B cell (primary cell): Measurements from ENCODE around the gene FARSB. TPM values are rescaled to one million over a fixed set of nuclear protein-coding genes. Genes with fewer than 3 reads are reported as not detected.

Source experiments
- ATAC-seq: fragments of 200-7000 bp; cut with Tn5 transposase; one replicate; pipeline ENCODE4 v1.10.0; 2021; ENCODE audit warnings: low read depth, mild to moderate bottlenecking, moderate number of reproducible peaks, moderate library complexity
- CTCF ChIA-PET: fragments of 350-600 bp; sonication (Branson Sonifier 250); formaldehyde crosslinking; loops from one replicate; lab custom pipeline; 2021; ENCODE audit warnings: antibody characterized with exemption, inconsistent platforms; lab: Charles Lee
- POLR2A ChIA-PET: fragments of 350-600 bp; sonication (Branson Sonifier 250); formaldehyde crosslinking; loops from one replicate; lab custom pipeline; 2021; ENCODE audit warnings: antibody characterized with exemption; lab: Charles Lee
- DNase-seq: peaks from one replicate; pipeline ENCODE4 v3.0.0; 2013
- H2AFZ ChIP-seq: 2 replicates; pipeline ENCODE4 v1.6.1; 2012; ENCODE audit warnings: mild to moderate bottlenecking, low read depth, low read length; ENCODE audit not compliant: insufficient read depth, poor library complexity, severe bottlenecking
- H3K27ac ChIP-seq, 2 donors: 1 replicate in 1 of 2; 2 replicates in 1 of 2; pipeline ENCODE4 v1.5.1; 2012 to 2013; ENCODE audit warnings: low read length in 2 of 2, mild to moderate bottlenecking in 2 of 2, moderate library complexity in 1 of 2
- H3K27me3 ChIP-seq, 4 experiments: fragments of 200-600 bp in 1 of 4; sonication (generic) in 1 of 4; replicated peaks in 1 of 4; 1 replicate in 2 of 4; 2 replicates in 2 of 4; pipeline versions ENCODE4 v1.6.1 to v1.7.0; 2013 to 2016; ENCODE audit warnings: low read length in 3 of 4, mild to moderate bottlenecking in 2 of 4, mixed read lengths in 1 of 4, moderate library complexity in 1 of 4; ENCODE audit not compliant: insufficient read depth in 4 of 4, control insufficient read depth in 3 of 4; ENCODE audit errors: control extremely low read depth in 1 of 4
- H3K36me3 ChIP-seq, 2 experiments: replicated peaks in 1 of 2; 1 replicate in 1 of 2; 2 replicates in 1 of 2; pipeline versions ENCODE4 v1.6.1 to v1.7.1; 2013; ENCODE audit warnings: low read length in 1 of 2; ENCODE audit not compliant: insufficient read depth in 2 of 2, control insufficient read depth in 1 of 2; ENCODE audit errors: control extremely low read depth in 1 of 2, extremely low read depth in 1 of 2
- H3K4me1 ChIP-seq, 2 donors: fragments of 200-600 bp in 1 of 2; sonication (generic) in 1 of 2; 1 replicate in 1 of 2; 2 replicates in 1 of 2; pipeline versions ENCODE4 v1.5.1 to v1.6.1; 2013 to 2017; ENCODE audit warnings: low read length in 2 of 2; ENCODE audit not compliant: control insufficient read depth in 2 of 2, insufficient read depth in 2 of 2
- H3K4me2 ChIP-seq: replicated peaks from 2 replicates; pipeline ENCODE3; 2012; ENCODE audit warnings: mild to moderate bottlenecking, low read depth, low read length; ENCODE audit not compliant: poor library complexity, severe bottlenecking
- H3K4me3 ChIP-seq, 5 experiments: fragments of 200-600 bp in 1 of 5; sonication (generic) in 1 of 5; 1 replicate in 3 of 5; 2 replicates in 2 of 5; pipeline versions ENCODE4 v1.5.1 to v1.7.0; 2011 to 2016; ENCODE audit warnings: low read length in 4 of 5, mild to moderate bottlenecking in 4 of 5, low read depth in 2 of 5, control low read depth in 1 of 5, moderate library complexity in 1 of 5; ENCODE audit not compliant: insufficient read depth in 1 of 5; ENCODE audit errors: control extremely low read depth in 1 of 5, extremely low read depth in 1 of 5
- H3K79me2 ChIP-seq: fragments of 200-600 bp; sonication (generic); one replicate; pipeline ENCODE4 v1.6.0; 2016; ENCODE audit warnings: low read length; ENCODE audit not compliant: control insufficient read depth, insufficient read depth
- H3K9ac ChIP-seq: fragments of 200-600 bp; sonication (generic); 2 replicates; pipeline ENCODE4 v1.6.1; 2017; ENCODE audit warnings: mild to moderate bottlenecking, low read length, moderate library complexity
- H3K9me3 ChIP-seq, 3 donors: one replicate each; pipeline versions ENCODE4 v1.6.1 to v1.7.1; 2013; ENCODE audit warnings: low read length in 2 of 3; ENCODE audit not compliant: control insufficient read depth in 2 of 3, insufficient read depth in 1 of 3; ENCODE audit errors: control extremely low read depth in 1 of 3
- H4K20me1 ChIP-seq: 2 replicates; pipeline ENCODE4 v1.6.0; 2012; ENCODE audit warnings: mild to moderate bottlenecking, low read length; ENCODE audit not compliant: insufficient read depth, control insufficient read depth, poor library complexity, severe bottlenecking
- H3K27ac Mint-ChIP-seq: one replicate; pipeline ENCODE4 v1.8.0; 2021; ENCODE audit warnings: mixed read lengths
- H3K27me3 Mint-ChIP-seq: one replicate; pipeline ENCODE4 v1.8.0; 2021; ENCODE audit warnings: mixed read lengths
- H3K4me1 Mint-ChIP-seq: one replicate; pipeline ENCODE4 v1.8.0; 2021; ENCODE audit warnings: mixed read lengths
- H3K4me3 Mint-ChIP-seq: one replicate; pipeline ENCODE4 v1.8.0; 2021; ENCODE audit warnings: mixed read lengths
- H3K9me3 Mint-ChIP-seq: one replicate; pipeline ENCODE4 v1.8.0; 2022; ENCODE audit warnings: mixed read lengths; ENCODE audit not compliant: insufficient read depth
- EZH2 ChIP-seq: IDR thresholded peaks from 2 replicates; pipeline ENCODE4 v1.6.1; 2012; ENCODE audit warnings: borderline replicate concordance, low read depth, mild to moderate bottlenecking, moderate library complexity, low read length; ENCODE audit not compliant: insufficient read depth, poor library complexity, severe bottlenecking
- WGBS: methylation state at CpG from one replicate; pipeline ENCODE4 v1.1.5; 2013; ENCODE audit warnings: missing lambda C conversion rate; ENCODE audit not compliant: insufficient coverage; 5-methylcytosine and 5-hydroxymethylcytosine counted together
- intact Hi-C: fragments of 100-400 bp; cut with micrococcal nuclease; formaldehyde crosslinking; loops from one replicate; pipeline ENCODE4 v1.10.0; 2022
- polyA plus RNA-seq: library from polyadenylated mRNA; depleted of rRNA; stranded (reverse); fragments of >200 nt; gene quantifications from 2 replicates; pipeline ENCODE4 v1.2.3, GENCODE V29; 2012
- total RNA-seq, 2 donors: library from RNA; stranded (reverse); fragments of 120-200 nt in 1 of 2; gene quantifications; 1 replicate in 1 of 2; 2 replicates in 1 of 2; pipeline versions ENCODE4 v1.2.3 to v1.2.4, GENCODE V29; 2013 to 2022
- TF ChIP-seq, protein P1 (sequence below): fragments of 200-600 bp; IDR thresholded peaks from one replicate; pipeline ENCODE4 v1.8.0; 2022; ENCODE audit warnings: antibody characterized with exemption, mild to moderate bottlenecking

The FARSB gene
- total and polyA plus RNA-seq, 2 donors (not counting 1 experiment from before 2014, with no cell fraction given) = 9.2 to 10.2 TPM

DNA sequence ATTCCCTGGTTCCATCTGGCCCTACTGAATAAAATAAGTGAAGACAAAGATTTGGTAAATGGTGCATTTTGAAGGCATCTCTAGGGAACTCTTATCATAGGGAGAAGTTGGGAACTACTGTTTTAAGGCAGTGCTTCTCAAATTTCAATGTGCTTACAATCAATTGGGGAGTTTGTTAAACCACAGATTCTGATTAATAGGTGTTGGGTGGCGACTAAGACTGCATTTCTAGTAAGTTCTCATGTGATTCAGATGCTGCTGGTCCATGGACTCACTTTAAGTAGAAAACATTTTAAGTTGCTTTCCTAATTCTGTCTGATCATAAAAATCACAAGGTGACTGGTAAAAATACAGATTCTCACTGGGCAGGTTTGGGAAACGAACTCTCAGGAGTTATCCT lies 14.6 kb downstream of the FARSB start:
- Mint-ChIP-seq H3K4me1 (no peaks in the 10 kb centered on the region), H3K4me3 (no peak overlapping the region), H3K27ac (no peak overlapping the region), H3K9me3 (peaks cover 3% of the 10 kb centered on the region), H3K27me3 (no peaks in the 10 kb centered on the region)
- Histone ChIP-seq H2AFZ (no peak overlapping the region), H3K9me3 (peaks cover 0 to 5% (median 2%) of the 10 kb centered on the region in 3 donors), H3K27ac (no peak overlapping the region), H3K4me2 (no peak overlapping the region), H3K9ac (no peak overlapping the region), H3K36me3 (peaks cover 11 to 48% of the 10 kb centered on the region in 2 experiments), H4K20me1 (peaks cover 7% of the 10 kb centered on the region), H3K4me1 (no peaks in the 10 kb centered on the region), H3K79me2 (no peaks in the 10 kb centered on the region), H3K27me3 (no peaks in the 10 kb centered on the region), H3K4me3 (no peak overlapping the region)
- TF ChIP-seq EZH2 = no peak
- TF ChIP-seq, protein P1, sequence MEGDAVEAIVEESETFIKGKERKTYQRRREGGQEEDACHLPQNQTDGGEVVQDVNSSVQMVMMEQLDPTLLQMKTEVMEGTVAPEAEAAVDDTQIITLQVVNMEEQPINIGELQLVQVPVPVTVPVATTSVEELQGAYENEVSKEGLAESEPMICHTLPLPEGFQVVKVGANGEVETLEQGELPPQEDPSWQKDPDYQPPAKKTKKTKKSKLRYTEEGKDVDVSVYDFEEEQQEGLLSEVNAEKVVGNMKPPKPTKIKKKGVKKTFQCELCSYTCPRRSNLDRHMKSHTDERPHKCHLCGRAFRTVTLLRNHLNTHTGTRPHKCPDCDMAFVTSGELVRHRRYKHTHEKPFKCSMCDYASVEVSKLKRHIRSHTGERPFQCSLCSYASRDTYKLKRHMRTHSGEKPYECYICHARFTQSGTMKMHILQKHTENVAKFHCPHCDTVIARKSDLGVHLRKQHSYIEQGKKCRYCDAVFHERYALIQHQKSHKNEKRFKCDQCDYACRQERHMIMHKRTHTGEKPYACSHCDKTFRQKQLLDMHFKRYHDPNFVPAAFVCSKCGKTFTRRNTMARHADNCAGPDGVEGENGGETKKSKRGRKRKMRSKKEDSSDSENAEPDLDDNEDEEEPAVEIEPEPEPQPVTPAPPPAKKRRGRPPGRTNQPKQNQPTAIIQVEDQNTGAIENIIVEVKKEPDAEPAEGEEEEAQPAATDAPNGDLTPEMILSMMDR = no peak
- CTCF ChIA-PET = no interaction called here
- ATAC-seq (no peak), DNase-seq (no peak)
- no CpG with 5 or more reads among the region's 2 CpGs for WGBS
- POLR2A ChIA-PET = no interaction called here
- intact Hi-C loops = no loop called here

DNA sequence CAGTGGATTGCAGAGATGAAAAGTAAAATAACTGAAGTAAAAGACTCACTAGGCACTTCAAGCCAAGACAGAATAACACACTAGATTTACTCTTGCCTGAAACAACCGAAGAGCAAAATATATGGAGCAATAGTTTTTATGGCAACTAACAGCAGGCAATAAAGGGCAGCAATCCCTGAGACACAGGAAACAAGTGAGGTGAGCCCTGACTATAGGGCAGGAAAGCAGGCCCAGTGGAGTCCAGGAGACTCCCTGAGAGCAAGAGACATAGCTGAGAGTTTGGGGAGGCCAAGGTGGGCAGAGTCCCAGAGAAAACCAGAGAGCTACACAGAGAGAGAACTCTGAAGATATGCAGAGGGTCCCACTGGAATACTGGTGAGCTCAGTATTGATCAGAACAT lies 18.8 kb downstream of the FARSB start:
- CTCF ChIA-PET = no interaction called here
- H3K4me1 Mint-ChIP-seq = no peaks in the 10 kb centered on the region
- H3K4me3 ChIP-seq = no peak overlapping the region
- no peaks in the 10 kb centered on the region for H3K27me3 Mint-ChIP-seq
- no peak overlapping the region for H3K9ac ChIP-seq
- H3K79me2 ChIP-seq = no peaks in the 10 kb centered on the region
- H3K27ac ChIP-seq = no peak overlapping the region
- H4K20me1 ChIP-seq = no peaks in the 10 kb centered on the region
- no peak overlapping the region for H3K4me3 Mint-ChIP-seq
- DNase-seq (no peak), ATAC-seq (no peak)
- POLR2A ChIA-PET = no interaction called here
- H3K9me3 Mint-ChIP-seq = peaks cover 3% of the 10 kb centered on the region
- WGBS = no CpG with 5 or more reads among the region's 1 CpG
- no peaks in the 10 kb centered on the region for H3K4me1 ChIP-seq
- TF ChIP-seq, protein P1 = no peak
- TF ChIP-seq EZH2 = no peak
- no peak overlapping the region for H2AFZ ChIP-seq
- H3K36me3 ChIP-seq = peaks cover 12 to 48% of the 10 kb centered on the region in 2 experiments
- H3K27ac Mint-ChIP-seq = no peak overlapping the region
- no peaks in the 10 kb centered on the region for H3K27me3 ChIP-seq
- intact Hi-C loops = no loop called here
- no peak overlapping the region for H3K4me2 ChIP-seq
- H3K9me3 ChIP-seq = peaks cover 0 to 5% (median 2%) of the 10 kb centered on the region in 3 donors
